SK-N-MC (cell line): Measurements from ENCODE around the gene ZSCAN12.

ENCODE experiments used
- EZH2 ChIP-seq: fragments of 200-600 bp; sonication (generic); IDR thresholded peaks from one replicate; pipeline ENCODE4 v1.6.1; 2017; ENCODE audit warnings: antibody characterized with exemption
- FOXP2 ChIP-seq: optimal IDR thresholded peaks from 2 replicates; pipeline ENCODE3; 2011; ENCODE audit warnings: mild to moderate bottlenecking, moderate library complexity; ENCODE audit not compliant: insufficient read depth; ENCODE audit errors: extremely low read length, control extremely low read depth
- POLR2AphosphoS5 ChIP-seq: IDR thresholded peaks from 2 replicates; pipeline ENCODE4 v1.6.1; 2012; ENCODE audit warnings: mild to moderate bottlenecking, low read depth, low read length, borderline replicate concordance

- no peak for TF ChIP-seq EZH2
- TF ChIP-seq POLR2AphosphoS5, result no peak
- TF ChIP-seq FOXP2, result no peak
These were observed 8.7 kb upstream of the ZSCAN12 start for GRCh38 chr6:28408076-28408802.
